IMR-90 (cell line): ENCODE results near the gene DNAJB4. TPM values are rescaled to one million over a fixed set of nuclear protein-coding genes. Genes with fewer than 3 reads are reported as not detected.
A peak's percentile ranks its signal among the peaks of the same experiment; 100 is the strongest.

Experiments used
- ATAC-seq: fragments of 200-7000 bp; cut with Tn5 transposase; 2 replicates; pipeline ENCODE4 v1.9.1; 2020; ENCODE audit warnings: low read depth, mild to moderate bottlenecking, moderate library complexity
- BruUV-seq: library from RNA; stranded (reverse); fragments of 400-500 nt; replicated peaks from 2 replicates; lab custom pipeline; 2021; lab: Mats Ljungman, UMichigan
- CTCF ChIA-PET: fragments of 300-600 bp; formaldehyde crosslinking; extraction: SDS; loops from one replicate; lab custom pipeline; 2021; ENCODE audit warnings: antibody characterized with exemption; lab: Yijun Ruan, JAX
- POLR2A ChIA-PET: fragments of 300-600 bp; sonication (Branson Sonifier 250); formaldehyde crosslinking; loops from one replicate; lab custom pipeline; 2022; ENCODE audit warnings: antibody characterized with exemption; ENCODE audit not compliant: unreplicated experiment; lab: Charles Lee
- DNase-seq: peaks from one replicate; pipeline ENCODE4 v3.0.0; 2013
- H2AFZ ChIP-seq: replicated peaks from 2 replicates; pipeline ENCODE3; 2013; ENCODE audit warnings: low read length, mild to moderate bottlenecking; ENCODE audit not compliant: poor library complexity
- H2AK5ac ChIP-seq: 2 replicates; pipeline ENCODE4 v1.6.1; 2013; ENCODE audit warnings: low read depth, low read length, inconsistent platforms
- H2AK9ac ChIP-seq: replicated peaks from 2 replicates; pipeline ENCODE3; 2013; ENCODE audit warnings: mild to moderate bottlenecking, low read depth, low read length, moderate library complexity; ENCODE audit not compliant: poor library complexity
- H2BK120ac ChIP-seq: 2 replicates; pipeline ENCODE4 v1.6.1; 2013; ENCODE audit warnings: low read depth, low read length, inconsistent platforms
- H2BK15ac ChIP-seq: 3 replicates; pipeline ENCODE4 v1.6.1; 2013; ENCODE audit warnings: low read depth, low read length, inconsistent platforms
- H2BK20ac ChIP-seq: 2 replicates; pipeline ENCODE4 v1.6.1; 2013; ENCODE audit warnings: low read depth, mild to moderate bottlenecking, inconsistent platforms, low read length, moderate library complexity
- H2BK5ac ChIP-seq: 2 replicates; pipeline ENCODE4 v1.6.1; 2013; ENCODE audit warnings: mild to moderate bottlenecking, low read depth, low read length, inconsistent platforms; ENCODE audit not compliant: poor library complexity, severe bottlenecking
- H3K14ac ChIP-seq: replicated peaks from 2 replicates; pipeline ENCODE4 v1.6.1; 2013; ENCODE audit warnings: low read depth, low read length, inconsistent platforms
- H3K18ac ChIP-seq: 2 replicates; pipeline ENCODE4 v1.6.1; 2013; ENCODE audit warnings: low read depth, low read length, control low read depth
- H3K23ac ChIP-seq: 2 replicates; pipeline ENCODE4 v1.6.1; 2013; ENCODE audit warnings: low read depth, low read length, inconsistent platforms
- H3K27ac ChIP-seq: 2 replicates; pipeline ENCODE4 v1.5.1; 2013; ENCODE audit warnings: mild to moderate bottlenecking, control low read depth, low read length; ENCODE audit not compliant: insufficient read depth
- H3K27me3 ChIP-seq: 2 replicates; pipeline ENCODE4 v1.6.1; 2013; ENCODE audit warnings: low read length; ENCODE audit not compliant: control insufficient read depth, insufficient read depth
- H3K36me3 ChIP-seq: 2 replicates; pipeline ENCODE4 v1.6.1; 2013; ENCODE audit warnings: low read length, mixed read lengths; ENCODE audit not compliant: control insufficient read depth, insufficient read depth
- H3K4ac ChIP-seq: 2 replicates; pipeline ENCODE4 v1.6.1; 2013; ENCODE audit warnings: low read depth, low read length, inconsistent platforms
- H3K4me1 ChIP-seq: 2 replicates; pipeline ENCODE4 v1.6.1; 2013; ENCODE audit warnings: low read length, mixed read lengths; ENCODE audit not compliant: control insufficient read depth, insufficient read depth
- H3K4me2 ChIP-seq: 2 replicates; pipeline ENCODE4 v1.6.1; 2013; ENCODE audit warnings: low read depth, mild to moderate bottlenecking, control low read depth, low read length, moderate library complexity
- H3K4me3 ChIP-seq: 2 replicates; pipeline ENCODE4 v1.5.1; 2013; ENCODE audit warnings: low read depth, mild to moderate bottlenecking, control low read depth, low read length, moderate library complexity; ENCODE audit not compliant: insufficient read depth
- H3K56ac ChIP-seq: 2 replicates; pipeline ENCODE4 v1.6.1; 2013; ENCODE audit warnings: low read length, inconsistent platforms; ENCODE audit not compliant: insufficient read depth; ENCODE audit errors: extremely low read depth
- H3K79me1 ChIP-seq, 2 experiments: 2 replicates each; pipeline ENCODE4 v1.6.1; 2013; ENCODE audit warnings: low read length in 2 of 2, inconsistent platforms in 1 of 2, low read depth in 1 of 2
- H3K9ac ChIP-seq: 2 replicates; pipeline ENCODE4 v1.6.1; 2013; ENCODE audit warnings: low read depth, low read length, control low read depth
- H3K9me1 ChIP-seq: 2 replicates; pipeline ENCODE4 v1.6.1; 2013; ENCODE audit warnings: low read length, inconsistent platforms; ENCODE audit not compliant: insufficient read depth
- H3K9me3 ChIP-seq: 2 replicates; pipeline ENCODE4 v1.6.1; 2013; ENCODE audit warnings: low read length; ENCODE audit not compliant: control insufficient read depth, insufficient read depth
- H4K20me1 ChIP-seq: 2 replicates; pipeline ENCODE4 v1.6.1; 2013; ENCODE audit warnings: low read length, inconsistent platforms; ENCODE audit not compliant: insufficient read depth
- H4K5ac ChIP-seq: 2 replicates; pipeline ENCODE4 v1.6.1; 2013; ENCODE audit warnings: mild to moderate bottlenecking, low read depth, low read length, control low read depth
- H4K8ac ChIP-seq, 2 experiments: 2 replicates each; pipeline ENCODE4 v1.6.1; 2013; ENCODE audit warnings: low read depth in 2 of 2, low read length in 2 of 2, control low read depth in 1 of 2, inconsistent platforms in 1 of 2
- H4K91ac ChIP-seq: 2 replicates; pipeline ENCODE4 v1.6.1; 2013; ENCODE audit warnings: low read depth, low read length, inconsistent platforms; ENCODE audit not compliant: insufficient read depth
- CHD1 ChIP-seq: IDR thresholded peaks from 2 replicates; pipeline ENCODE4 v1.6.1; 2012; ENCODE audit warnings: low read depth, low read length, improper control_type of control experiment
- MXI1 ChIP-seq: IDR thresholded peaks from 2 replicates; pipeline ENCODE4 v1.6.1; 2012; ENCODE audit warnings: low read depth, mild to moderate bottlenecking, low read length, moderate library complexity, borderline replicate concordance
- NFE2L2 ChIP-seq: fragments of 150-350 bp; IDR thresholded peaks from 2 replicates; pipeline ENCODE4 v1.6.1; 2016; ENCODE audit warnings: low read depth, mild to moderate bottlenecking, low read length
- POLR2A ChIP-seq: IDR thresholded peaks from 2 replicates; pipeline ENCODE4 v1.6.1; 2012; ENCODE audit warnings: mild to moderate bottlenecking, low read depth, low read length
- RAD21 ChIP-seq: IDR thresholded peaks from 2 replicates; pipeline ENCODE4 v1.6.1; 2012; ENCODE audit warnings: low read length, improper control_type of control experiment
- SMC3 ChIP-seq: fragments of 150-350 bp; IDR thresholded peaks from 2 replicates; pipeline ENCODE4 v1.6.1; 2016; ENCODE audit warnings: low read depth, mild to moderate bottlenecking, antibody characterized with exemption, low read length, moderate library complexity
- WGBS, 2 experiments: methylation state at CpG; one replicate each; pipeline versions ENCODE4 v1.1.5 to v1.1.7; 2013; ENCODE audit warnings: missing lambda C conversion rate in 2 of 2; ENCODE audit not compliant: insufficient read length in 1 of 2; ENCODE audit errors: extremely low coverage in 2 of 2; 5-methylcytosine and 5-hydroxymethylcytosine counted together
- dilution Hi-C: fragments of 300-500 bp; cut with HindIII; formaldehyde crosslinking; loops from one replicate; pipeline ENCODE4 v1.14.3; 2018; ENCODE audit warnings: low sequenced_read_pairs; ENCODE audit not compliant: unreplicated experiment
- in situ Hi-C: fragments of 300-500 bp; cut with MboI; formaldehyde crosslinking; loops from 3 replicates; pipeline ENCODE4 v1.14.3; 2019; ENCODE audit warnings: low sequenced_read_pairs, inconsistent platforms, mixed read lengths
- intact Hi-C: fragments of 100-400 bp; cut with micrococcal nuclease; formaldehyde crosslinking; loops from 2 replicates; pipeline ENCODE4 v1.10.0; 2022
- polyA plus RNA-seq, 3 experiments: library from polyadenylated mRNA; depleted of rRNA; stranded (reverse); fragments of >200 nt; gene quantifications; 2 replicates each; pipeline ENCODE4 v1.2.3, GENCODE V29; 2012; ENCODE audit warnings: low replicate concordance in 1 of 3
- total RNA-seq: library from RNA; depleted of rRNA; stranded (reverse); fragments of >200 nt; gene quantifications from 2 replicates; pipeline ENCODE4 v1.2.3, GENCODE V29; 2012

The DNAJB4 gene
- total and polyA plus RNA-seq, 2 of the 4 experiments (the other 2 are of a cell fraction): 30.6 to 31.0 TPM

- Histone ChIP-seq H4K5ac (no peak within 1 kb of the TSS), H3K27me3 (peaks cover 23% of the 10 kb centered on the region), H2BK120ac (no peak within 1 kb of the TSS), H3K4me3 (peak within 1 kb of the TSS; percentile 43), H3K4me2 (peak within 1 kb of the TSS; percentile 80), H3K79me1 (no peaks in the 10 kb centered on the region), H2AK9ac (peak within 1 kb of the TSS; percentile 31), H4K8ac (no peak within 1 kb of the TSS), H2BK5ac (no peak within 1 kb of the TSS), H3K9me1 (no peaks in the 10 kb centered on the region), H3K18ac (no peak within 1 kb of the TSS), H2BK15ac (no peak within 1 kb of the TSS), H3K4ac (no peak within 1 kb of the TSS), H2AK5ac (no peak within 1 kb of the TSS), H4K20me1 (no peaks in the 10 kb centered on the region), H3K56ac (no peak within 1 kb of the TSS), H3K14ac (no peak within 1 kb of the TSS), H4K91ac (no peak within 1 kb of the TSS), H3K36me3 (no peaks in the 10 kb centered on the region), H2AFZ (peak within 1 kb of the TSS; percentile 68), H3K4me1 (no peaks in the 10 kb centered on the region), H3K9me3 (0 out of 2 replicates have a peak, but pooled peaks cover 3% of the 10 kb centered on the region), H2BK20ac (no peak within 1 kb of the TSS), H3K27ac (no peak within 1 kb of the TSS), H3K23ac (peak within 1 kb of the TSS; percentile 5; the same call in 1 of the 2 replicates), H3K9ac (0 out of 2 replicates have a peak within 1 kb of the TSS, but pooled peaks have one; percentile 12)
- WGBS, 2 experiments: 10% methylated on average over 32 of the region's 85 CpGs; no CpG with 5 or more reads in 1 of the 2 experiments
- CTCF ChIA-PET: no interaction called here
- DNase-seq (peak; percentile 18), ATAC-seq (peak; percentile 60)
- no peak for TF ChIP-seq RAD21
- TF ChIP-seq NFE2L2: no peak
- TF ChIP-seq POLR2A: no peak
- TF ChIP-seq MXI1: no peak
- no peak for TF ChIP-seq SMC3
- TF ChIP-seq CHD1: no peak
- dilution Hi-C loops: no loop called here
- POLR2A ChIA-PET: no interaction called here
- intact Hi-C loops: no loop called here
- BruUV-seq: no TSS peak
- in situ Hi-C loops: no loop called here
These were observed 41.4 kb downstream of the DNAJB4 start, which contains the start of gene GIPC2 for GRCh38 chr1:78045926-78046778. GIPC2 (plus strand) TSS chr1:78045966; CDS start chr1:78046095, 129 bp downstream.
